ENCODE data around the gene JPT1.

JPT1 gene

GRCh38 chr17:75096082-75096625 is 58.2 kb downstream of the JPT1 start:
- peak overlapping the region; percentile 31; the same call in 1 of the 2 replicates for H3K27ac ChIP-seq
- no peak for TF ChIP-seq CTCF (conservative IDR thresholded peaks at IDR 0.05)

- no peak overlapping the region for H3K27ac ChIP-seq
- no peak for TF ChIP-seq CTCF (conservative IDR thresholded peaks at IDR 0.05)
These were observed 59.4 kb downstream of the JPT1 start for GRCh38 chr17:75094871-75095399.

GRCh38 chr17:75093548-75094158 is 60.7 kb downstream of the JPT1 start:
- H3K27ac ChIP-seq: no peak overlapping the region
- no peak for TF ChIP-seq CTCF (conservative IDR thresholded peaks at IDR 0.05)

GRCh38 chr17:75091855-75092327 is 62.4 kb downstream of the JPT1 start:
- TF ChIP-seq CTCF (conservative IDR thresholded peaks at IDR 0.05): no peak
- no peak overlapping the region for H3K27ac ChIP-seq

GRCh38 chr17:75090871-75091854 is 63.1 kb downstream of the JPT1 start:
- TF ChIP-seq CTCF (conservative IDR thresholded peaks at IDR 0.05): no peak
- 0 out of 2 replicates have a peak overlapping the region, but pooled peaks have one; percentile 9 for H3K27ac ChIP-seq

- no peak overlapping the region for H3K27ac ChIP-seq
- no peak for TF ChIP-seq CTCF (conservative IDR thresholded peaks at IDR 0.05)
These were observed 65.6 kb downstream of the JPT1 start for GRCh38 chr17:75088465-75089417.

Data from VCaP (cell line).